ENCODE data around the gene MRM1.

Gene MRM1

GRCh38 chr17:36601303-36602029, at the start of gene MRM1:
MRM1 (plus strand) TSS chr17:36601583; CDS start chr17:36601811, 228 bp downstream.
- DNase-seq (ENCODE audit: low read depth), result peak; percentile 82

- no peak for DNase-seq (ENCODE audit: low read depth)
Measured at GRCh38 chr17:36553459-36553858, 47.9 kb upstream of the MRM1 start.

GRCh38 chr17:36566081-36566480, 35.3 kb upstream of the MRM1 start:
- no peak for DNase-seq (ENCODE audit: low read depth)

GRCh38 chr17:36575028-36575427, 26.4 kb upstream of the MRM1 start:
- no peak for DNase-seq (ENCODE audit: low read depth)

- DNase-seq (ENCODE audit: low read depth), result no peak
Measured at GRCh38 chr17:36576793-36577192, 24.6 kb upstream of the MRM1 start.

GRCh38 chr17:36578671-36579070, 22.7 kb upstream of the MRM1 start:
- no peak for DNase-seq (ENCODE audit: low read depth)

- no peak for DNase-seq (ENCODE audit: low read depth)
Measured at GRCh38 chr17:36583787-36584186, 17.6 kb upstream of the MRM1 start.

GRCh38 chr17:36586138-36586537, 15.2 kb upstream of the MRM1 start:
- no peak for DNase-seq (ENCODE audit: low read depth)

GRCh38 chr17:36590082-36590481, 11.3 kb upstream of the MRM1 start:
- DNase-seq (ENCODE audit: low read depth), result no peak

GRCh38 chr17:36591434-36592315, 9.7 kb upstream of the MRM1 start, which contains the start of gene DHRS11:
DHRS11 (plus strand) TSS chr17:36591879; CDS start chr17:36592010, 131 bp downstream.
- peak; percentile 76 for DNase-seq (ENCODE audit: low read depth)

GRCh38 chr17:36592316-36592715, 9.1 kb upstream of the MRM1 start:
- DNase-seq (ENCODE audit: low read depth), result no peak

GRCh38 chr17:36592716-36593321, 8.6 kb upstream of the MRM1 start:
- DNase-seq (ENCODE audit: low read depth), result no peak

- DNase-seq (ENCODE audit: low read depth), result no peak
Measured at GRCh38 chr17:36593656-36594316, 7.6 kb upstream of the MRM1 start.

GRCh38 chr17:36594626-36595401, 6.6 kb upstream of the MRM1 start:
- no peak for DNase-seq (ENCODE audit: low read depth)

GRCh38 chr17:36597226-36597625, 4.2 kb upstream of the MRM1 start:
- no peak for DNase-seq (ENCODE audit: low read depth)

- DNase-seq (ENCODE audit: low read depth), result no peak
Measured at GRCh38 chr17:36597866-36598777, 3.3 kb upstream of the MRM1 start.

- DNase-seq (ENCODE audit: low read depth), result no peak
Measured at GRCh38 chr17:36598951-36599401, 2.4 kb upstream of the MRM1 start.

- no peak for DNase-seq (ENCODE audit: low read depth)
Measured at GRCh38 chr17:36599546-36600250, 1.7 kb upstream of the MRM1 start.

GRCh38 chr17:36600465-36600864, 918 bp upstream of the MRM1 start:
- no peak for DNase-seq (ENCODE audit: low read depth)

GRCh38 chr17:36600936-36601302, 464 bp upstream of the MRM1 start:
- peak; percentile 13 for DNase-seq (ENCODE audit: low read depth)

All from stimulated activated CD8-positive, alpha-beta memory T cell treated with anti-CD3 and anti-CD28 coated beads, Interleukin-15, amount 100 ng/mL, for 24 hours (primary cell).